Measurements from ENCODE around the gene STK32B. TPM values are rescaled to one million over a fixed set of nuclear protein-coding genes. Genes with fewer than 3 reads are reported as not detected.

STK32B gene
- total and polyA plus RNA-seq, 2 experiments from 2014 or later: not detected

DNA sequence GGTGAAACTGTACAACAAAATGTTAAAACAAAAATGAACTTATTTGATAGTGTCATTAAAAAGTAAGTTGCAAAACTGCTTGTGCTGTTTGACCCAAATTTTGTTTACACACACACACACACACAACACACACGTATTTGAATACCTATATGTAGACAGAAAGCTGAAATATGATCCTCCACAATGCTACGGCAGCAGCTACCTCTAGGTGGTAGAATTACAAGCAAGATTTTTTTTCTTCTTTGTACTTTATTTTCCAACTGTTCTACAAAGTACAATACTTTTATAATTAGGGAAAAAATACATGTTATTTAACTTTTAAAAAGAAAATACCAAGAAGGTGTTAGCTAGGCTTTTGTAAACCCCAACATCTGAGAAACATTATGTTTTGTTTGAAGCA is 33.2 kb upstream of the STK32B start:
- H3K4me3 ChIP-seq: no peak overlapping the region
- H3K9me3 ChIP-seq (ENCODE audit: low read depth): no peaks in the 10 kb centered on the region
- no peak for DNase-seq (ENCODE audit: low read depth in 1 of 2, low spot score in 1 of 2)
- H3K27ac ChIP-seq: no peak overlapping the region
- no peaks in the 10 kb centered on the region for H3K36me3 ChIP-seq
- H3K4me1 ChIP-seq (ENCODE audit: low read depth): no peaks in the 10 kb centered on the region
- TF ChIP-seq, protein P1, sequence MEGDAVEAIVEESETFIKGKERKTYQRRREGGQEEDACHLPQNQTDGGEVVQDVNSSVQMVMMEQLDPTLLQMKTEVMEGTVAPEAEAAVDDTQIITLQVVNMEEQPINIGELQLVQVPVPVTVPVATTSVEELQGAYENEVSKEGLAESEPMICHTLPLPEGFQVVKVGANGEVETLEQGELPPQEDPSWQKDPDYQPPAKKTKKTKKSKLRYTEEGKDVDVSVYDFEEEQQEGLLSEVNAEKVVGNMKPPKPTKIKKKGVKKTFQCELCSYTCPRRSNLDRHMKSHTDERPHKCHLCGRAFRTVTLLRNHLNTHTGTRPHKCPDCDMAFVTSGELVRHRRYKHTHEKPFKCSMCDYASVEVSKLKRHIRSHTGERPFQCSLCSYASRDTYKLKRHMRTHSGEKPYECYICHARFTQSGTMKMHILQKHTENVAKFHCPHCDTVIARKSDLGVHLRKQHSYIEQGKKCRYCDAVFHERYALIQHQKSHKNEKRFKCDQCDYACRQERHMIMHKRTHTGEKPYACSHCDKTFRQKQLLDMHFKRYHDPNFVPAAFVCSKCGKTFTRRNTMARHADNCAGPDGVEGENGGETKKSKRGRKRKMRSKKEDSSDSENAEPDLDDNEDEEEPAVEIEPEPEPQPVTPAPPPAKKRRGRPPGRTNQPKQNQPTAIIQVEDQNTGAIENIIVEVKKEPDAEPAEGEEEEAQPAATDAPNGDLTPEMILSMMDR (IDR thresholded peaks at IDR 0.05; ENCODE audit: low read depth, low read length): peak; percentile 9
- H3K27me3 ChIP-seq: peaks cover 10% of the 10 kb centered on the region

DNA sequence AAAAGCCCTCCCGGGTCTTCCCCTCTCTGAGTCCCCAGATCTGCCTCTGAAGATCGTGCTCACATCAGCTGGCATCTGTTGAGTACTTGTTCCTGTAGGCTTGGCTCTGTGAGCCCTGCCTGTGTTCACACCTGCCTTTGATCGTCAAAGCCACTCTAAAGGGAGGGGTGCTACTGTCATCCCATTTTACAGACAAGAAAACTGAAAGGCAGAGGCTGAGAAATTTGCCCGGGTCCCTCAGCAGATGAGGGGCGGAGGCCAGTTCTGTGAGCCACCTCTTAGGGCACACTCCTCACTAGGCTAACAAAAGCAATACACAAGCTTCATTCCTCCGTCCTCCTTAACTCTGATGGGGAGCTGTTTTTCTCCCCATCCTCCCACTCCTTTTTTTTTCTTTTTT is 32.7 kb upstream of the STK32B start:
- no peak overlapping the region for H3K4me3 ChIP-seq
- no peak for DNase-seq (ENCODE audit: low read depth in 1 of 2, low spot score in 1 of 2)
- H3K4me1 ChIP-seq (ENCODE audit: low read depth): no peaks in the 10 kb centered on the region
- H3K27me3 ChIP-seq: peaks cover 10% of the 10 kb centered on the region
- H3K36me3 ChIP-seq: no peaks in the 10 kb centered on the region
- TF ChIP-seq, protein P1 (IDR thresholded peaks at IDR 0.05; ENCODE audit: low read depth, low read length): no peak
- H3K9me3 ChIP-seq (ENCODE audit: low read depth): no peaks in the 10 kb centered on the region
- no peak overlapping the region for H3K27ac ChIP-seq

DNA sequence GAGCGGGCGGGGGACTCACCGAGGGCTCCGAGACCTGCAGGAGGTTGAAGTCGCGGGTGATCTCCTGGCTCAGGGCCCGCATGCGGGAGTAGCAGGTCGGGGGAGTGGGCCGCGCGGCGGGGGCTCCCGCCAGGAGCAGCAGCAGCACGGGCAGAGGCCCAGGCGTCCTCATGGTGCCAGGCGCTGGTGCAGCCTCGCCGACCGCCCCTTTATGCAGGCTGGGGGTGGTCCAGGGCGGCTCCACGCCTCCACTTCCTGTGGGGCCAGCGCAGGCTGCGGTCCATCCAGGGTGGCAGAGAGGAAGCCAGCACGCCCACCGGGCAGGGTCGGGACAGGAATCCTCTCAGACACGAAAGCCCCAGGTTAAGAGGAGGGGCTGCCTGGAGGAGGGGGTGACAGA is 32.0 kb upstream of the STK32B start, which contains the start of gene CYTL1:
Gene CYTL1 (minus strand): TSS at position 185 of the 400 bp plus-strand sequence. CDS start 13 bp downstream, at position 172.
- H3K27ac ChIP-seq: no peak within 1 kb of the TSS
- H3K4me1 ChIP-seq (ENCODE audit: low read depth): no peaks in the 10 kb centered on the region
- peaks cover 10% of the 10 kb centered on the region for H3K27me3 ChIP-seq
- no peaks in the 10 kb centered on the region for H3K36me3 ChIP-seq
- no peak within 1 kb of the TSS for H3K4me3 ChIP-seq
- DNase-seq (ENCODE audit: low read depth in 1 of 2, low spot score in 1 of 2): peak; percentile 12 to 21
- no peaks in the 10 kb centered on the region for H3K9me3 ChIP-seq (ENCODE audit: low read depth)
- TF ChIP-seq, protein P1 (IDR thresholded peaks at IDR 0.05; ENCODE audit: low read depth, low read length): no peak

DNA sequence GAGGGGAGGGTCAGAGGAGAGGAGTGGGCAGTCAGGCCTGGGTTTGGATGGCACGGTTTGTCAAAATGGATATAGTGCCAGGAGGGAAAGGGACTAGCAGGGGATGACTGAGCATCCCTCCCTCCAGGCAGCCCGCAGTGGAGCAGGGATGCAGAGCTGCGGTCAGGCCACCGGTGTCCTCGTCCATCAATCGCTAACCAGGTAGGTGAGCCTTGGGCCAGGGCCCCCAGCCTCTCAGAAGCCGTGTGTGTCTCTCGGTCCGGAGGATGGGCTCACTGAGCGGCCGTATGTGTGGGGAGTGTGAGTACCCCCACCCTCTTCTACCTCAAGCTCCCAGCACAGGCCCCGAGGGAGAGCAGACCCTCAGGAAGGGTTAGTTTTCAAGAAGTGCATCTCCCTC is 31.5 kb upstream of the STK32B start:
- no peak overlapping the region for H3K4me3 ChIP-seq

DNA sequence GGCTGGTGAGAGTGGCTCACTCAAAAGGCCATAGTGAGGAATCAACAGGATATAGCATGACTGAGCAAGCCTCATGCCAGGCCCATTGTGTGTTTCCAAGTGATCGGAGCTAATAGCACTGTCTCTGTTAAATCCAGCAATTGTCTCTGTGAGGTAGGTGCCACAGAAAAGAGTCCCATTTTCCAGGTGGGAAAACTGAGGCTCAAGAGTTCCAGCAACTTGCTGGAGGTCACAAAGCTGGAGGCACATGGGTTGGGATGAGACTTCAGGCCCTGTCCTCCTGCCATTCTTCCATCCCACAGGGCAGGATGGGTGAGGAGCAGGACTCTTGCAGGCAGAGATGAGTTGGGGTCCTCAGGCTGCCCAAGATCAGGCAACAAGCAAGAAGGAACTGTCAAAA is 30.9 kb upstream of the STK32B start:
- no peak for DNase-seq (ENCODE audit: low read depth in 1 of 2, low spot score in 1 of 2)
- no peaks in the 10 kb centered on the region for H3K36me3 ChIP-seq
- no peaks in the 10 kb centered on the region for H3K4me1 ChIP-seq (ENCODE audit: low read depth)
- H3K27ac ChIP-seq: no peak overlapping the region
- H3K27me3 ChIP-seq: peaks cover 10% of the 10 kb centered on the region
- TF ChIP-seq, protein P1 (IDR thresholded peaks at IDR 0.05; ENCODE audit: low read depth, low read length): no peak
- H3K9me3 ChIP-seq (ENCODE audit: low read depth): no peaks in the 10 kb centered on the region
- no peak overlapping the region for H3K4me3 ChIP-seq

More for the DNA sequence above, 31.5 kb upstream of the STK32B start:
- Histone ChIP-seq H3K36me3 (no peaks in the 10 kb centered on the region), H3K27ac (no peak overlapping the region), H3K27me3 (peaks cover 10% of the 10 kb centered on the region), H3K9me3 (ENCODE audit: low read depth) (no peaks in the 10 kb centered on the region), H3K4me1 (ENCODE audit: low read depth) (no peaks in the 10 kb centered on the region)
- TF ChIP-seq, protein P1 (IDR thresholded peaks at IDR 0.05; ENCODE audit: low read depth, low read length): no peak
- no peak for DNase-seq (ENCODE audit: low read depth in 1 of 2, low spot score in 1 of 2)

DNA sequence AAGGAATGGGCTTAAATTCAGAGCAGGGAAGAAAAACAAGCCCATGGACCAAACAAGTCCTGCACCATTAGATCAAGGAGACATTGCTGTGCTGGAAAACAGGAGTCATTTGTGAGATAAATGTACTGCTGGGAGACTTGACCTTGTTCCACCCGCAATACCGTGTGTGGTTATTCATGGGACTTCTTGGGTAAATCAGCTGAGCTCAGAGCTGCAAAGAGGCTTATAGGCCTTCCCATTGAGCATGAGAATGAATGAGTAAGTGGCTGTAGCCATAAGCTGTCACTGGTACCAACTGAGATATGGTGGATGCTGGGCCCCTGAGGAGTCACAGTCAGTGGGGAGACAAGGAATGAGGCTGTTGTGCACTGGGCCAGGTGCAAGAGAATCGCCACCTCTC is 29.7 kb upstream of the STK32B start:
- H3K4me3 ChIP-seq: no peak overlapping the region
- peaks cover 10% of the 10 kb centered on the region for H3K27me3 ChIP-seq
- no peaks in the 10 kb centered on the region for H3K4me1 ChIP-seq (ENCODE audit: low read depth)
- no peaks in the 10 kb centered on the region for H3K36me3 ChIP-seq
- TF ChIP-seq, protein P1 (IDR thresholded peaks at IDR 0.05; ENCODE audit: low read depth, low read length): no peak
- H3K27ac ChIP-seq: no peak overlapping the region
- no peak for DNase-seq (ENCODE audit: low read depth in 1 of 2, low spot score in 1 of 2)
- no peaks in the 10 kb centered on the region for H3K9me3 ChIP-seq (ENCODE audit: low read depth)

Measured in cardiac muscle cell (in vitro differentiated cells and primary cell).